NCI-H146 treated with DMSO at 0.1 percent for 48 hours (cell line): ENCODE measurements around the gene TRIM26.
"Not testable (repeated sequence)": the region's sequence is repeated elsewhere in the genome, so short reads cannot be mapped to it uniquely, and the experiment has no call there.

Experiments used
- DNase-seq: peaks from one replicate; lab custom pipeline; 2025; ENCODE audit not compliant: unreplicated experiment; lab: John Stamatoyannopoulos, UW

The TRIM26 gene

GRCh38 chr6:30171677-30172471 is 41.3 kb downstream of the TRIM26 start:
- no peak for DNase-seq

DNA sequence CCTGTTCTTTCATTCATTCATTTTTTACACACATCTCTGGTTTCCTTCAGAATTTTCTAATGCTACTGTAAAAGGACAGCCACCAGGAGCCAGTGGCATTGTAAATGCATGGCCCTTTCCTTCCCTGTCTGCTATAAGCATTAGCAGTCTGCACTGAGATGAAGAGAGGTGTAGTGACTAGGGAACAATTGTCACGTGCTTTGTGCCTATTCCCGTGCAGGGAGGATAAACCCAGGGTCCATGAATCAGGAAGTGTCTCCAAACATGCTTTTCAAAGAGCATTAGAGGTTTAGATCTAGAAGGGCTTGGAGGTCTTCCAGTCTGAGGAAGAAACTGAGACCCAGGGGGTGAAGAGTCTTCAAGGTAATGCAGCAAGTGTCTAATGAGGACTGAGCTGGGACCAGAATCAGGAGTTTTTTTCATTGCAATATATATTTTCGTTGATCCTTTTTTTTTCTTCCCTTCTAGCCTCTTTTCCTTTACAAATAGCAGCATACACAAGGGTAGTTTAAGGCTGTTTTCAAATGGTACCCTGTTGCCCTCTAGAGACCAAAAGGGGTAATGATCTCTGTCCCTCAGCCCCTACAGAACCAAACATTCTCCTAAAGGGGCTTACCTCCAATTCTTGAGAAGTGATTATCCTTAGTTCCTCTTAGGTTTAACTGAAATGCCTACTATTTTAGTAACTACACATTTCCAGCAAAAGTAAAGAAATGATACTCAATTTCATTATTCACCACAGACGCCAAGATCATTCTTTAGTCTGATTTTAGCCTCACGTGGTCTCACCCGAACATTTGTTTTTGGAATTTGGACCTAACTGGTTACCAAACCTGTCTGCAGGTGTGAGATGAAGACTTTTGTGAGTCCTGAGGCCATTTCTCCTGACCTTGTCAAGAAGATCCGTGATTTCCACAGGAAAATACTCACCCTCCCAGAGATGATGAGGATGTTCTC is 43.3 kb downstream of the TRIM26 start:
- no peak for DNase-seq

GRCh38 chr6:30168741-30169140 is 44.5 kb downstream of the TRIM26 start:
- no peak for DNase-seq

DNA sequence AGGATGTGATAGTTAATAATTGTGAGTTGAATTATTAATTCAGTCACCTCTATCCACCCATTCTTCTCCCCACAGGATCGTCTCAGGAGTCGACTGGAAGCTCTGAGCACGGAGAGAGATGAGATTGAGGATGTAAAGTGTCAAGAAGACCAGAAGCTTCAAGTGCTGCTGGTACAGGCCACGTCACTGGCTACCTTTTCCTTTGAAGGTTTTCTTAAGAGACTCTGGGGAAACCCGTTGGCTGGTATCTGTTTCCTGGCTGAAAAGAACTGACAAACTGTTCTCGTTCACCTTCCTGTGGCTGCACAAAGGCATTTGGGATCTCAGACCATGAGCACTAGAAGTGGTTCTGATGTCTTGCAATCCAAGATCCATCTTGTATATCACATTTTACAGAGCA is 46.1 kb downstream of the TRIM26 start:
- no peak for DNase-seq

GRCh38 chr6:30165238-30165637 is 48.0 kb downstream of the TRIM26 start:
- not testable (repeated sequence) for DNase-seq

DNA sequence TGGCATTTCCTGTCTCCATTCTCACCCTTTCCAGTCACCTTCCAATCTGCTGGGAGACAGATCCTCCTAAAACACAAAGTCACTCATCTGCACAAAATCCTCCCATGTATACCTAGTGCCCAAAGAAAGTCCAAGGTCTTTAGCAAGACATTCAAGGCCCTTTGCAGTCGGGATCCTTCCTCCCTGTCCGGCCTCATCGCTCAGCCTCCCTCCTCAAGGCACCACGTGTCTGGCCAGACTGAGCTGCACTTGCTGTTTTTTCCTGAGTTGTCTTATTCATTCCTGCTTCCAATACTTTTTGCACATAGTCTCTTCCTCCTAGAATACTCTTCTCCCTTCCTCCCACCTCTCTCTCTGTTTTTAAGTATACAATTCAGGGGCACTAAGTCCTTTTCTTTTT is 48.5 kb downstream of the TRIM26 start:
- no peak for DNase-seq

GRCh38 chr6:30163918-30164654 is 49.1 kb downstream of the TRIM26 start:
- no peak for DNase-seq

DNA sequence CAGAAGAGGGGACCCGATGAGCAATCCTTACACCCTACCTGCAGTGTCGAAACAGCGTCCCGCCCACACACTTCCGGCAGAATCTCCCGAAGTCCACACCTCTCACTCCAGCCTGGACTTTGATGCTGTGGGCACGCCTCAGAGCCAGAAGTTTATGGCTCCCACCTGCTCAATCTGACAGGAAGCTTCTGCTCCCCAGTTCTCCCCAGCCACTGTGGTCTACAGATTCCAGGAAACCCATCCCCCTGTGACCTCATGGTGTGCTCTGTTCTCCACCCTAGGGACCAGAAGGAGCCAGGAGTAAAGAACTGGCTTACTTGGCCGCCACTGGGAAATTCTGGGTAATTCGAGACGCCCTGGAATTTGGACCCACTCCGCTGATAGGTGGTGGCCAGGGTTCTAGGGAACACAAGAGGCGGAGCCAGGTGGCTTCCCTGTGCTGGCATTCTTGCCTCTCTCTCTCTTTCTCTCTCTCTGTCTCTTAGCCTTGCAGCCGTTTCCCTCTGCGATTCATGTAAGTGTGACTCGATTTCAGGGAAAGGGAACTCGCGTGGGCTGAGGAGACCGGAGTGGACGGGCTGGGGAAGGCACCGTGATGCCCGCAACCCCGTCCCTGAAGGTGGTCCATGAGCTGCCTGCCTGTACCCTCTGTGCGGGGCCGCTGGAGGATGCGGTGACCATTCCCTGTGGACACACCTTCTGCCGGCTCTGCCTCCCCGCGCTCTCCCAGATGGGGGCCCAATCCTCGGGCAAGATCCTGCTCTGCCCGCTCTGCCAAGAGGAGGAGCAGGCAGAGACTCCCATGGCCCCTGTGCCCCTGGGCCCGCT is 49.9 kb downstream of the TRIM26 start, which contains the start of gene TRIM15:
Gene TRIM15 (plus strand): TSS at position 457 of the 828 bp plus-strand sequence. CDS start 139 bp downstream, at position 596.
- no peak for DNase-seq

DNA sequence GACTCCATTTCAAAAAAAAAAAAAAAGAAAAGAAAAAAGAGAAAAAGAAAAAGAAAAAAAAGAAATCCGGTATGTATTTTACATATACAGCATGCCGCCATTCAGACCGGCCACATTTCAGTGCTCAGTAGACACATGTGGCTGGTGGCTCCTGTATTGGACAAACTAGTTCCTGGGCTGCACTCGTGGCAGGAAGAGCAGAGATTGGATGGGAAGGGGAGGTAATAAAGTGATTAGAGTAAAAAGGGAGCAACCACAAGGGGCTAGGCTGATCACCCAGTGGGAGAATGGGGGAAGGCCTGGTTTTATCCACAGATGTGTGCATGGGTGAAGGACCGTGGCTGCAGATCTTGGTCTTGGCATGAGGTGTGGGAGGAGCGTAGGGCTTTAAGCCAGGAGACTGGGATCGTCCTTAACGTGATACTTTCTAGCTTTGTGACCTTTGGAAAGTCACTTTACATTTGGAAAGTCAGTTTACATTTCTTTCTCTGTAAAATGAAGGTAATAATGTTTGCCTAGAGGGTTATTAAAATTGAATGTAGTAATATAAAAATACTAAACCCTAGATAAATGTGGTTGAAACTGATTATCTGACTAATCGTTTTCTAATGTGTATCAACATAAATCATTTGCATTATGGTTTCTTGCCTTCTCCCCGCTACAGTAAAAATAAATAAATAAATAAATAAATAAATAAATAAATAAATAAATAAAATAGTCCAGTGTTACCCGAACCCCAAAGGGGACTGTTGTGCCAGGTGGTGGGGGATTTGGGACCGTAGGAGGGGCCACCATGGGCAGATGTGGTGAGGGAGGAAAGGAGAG is 50.7 kb downstream of the TRIM26 start:
- DNase-seq: no peak

DNA sequence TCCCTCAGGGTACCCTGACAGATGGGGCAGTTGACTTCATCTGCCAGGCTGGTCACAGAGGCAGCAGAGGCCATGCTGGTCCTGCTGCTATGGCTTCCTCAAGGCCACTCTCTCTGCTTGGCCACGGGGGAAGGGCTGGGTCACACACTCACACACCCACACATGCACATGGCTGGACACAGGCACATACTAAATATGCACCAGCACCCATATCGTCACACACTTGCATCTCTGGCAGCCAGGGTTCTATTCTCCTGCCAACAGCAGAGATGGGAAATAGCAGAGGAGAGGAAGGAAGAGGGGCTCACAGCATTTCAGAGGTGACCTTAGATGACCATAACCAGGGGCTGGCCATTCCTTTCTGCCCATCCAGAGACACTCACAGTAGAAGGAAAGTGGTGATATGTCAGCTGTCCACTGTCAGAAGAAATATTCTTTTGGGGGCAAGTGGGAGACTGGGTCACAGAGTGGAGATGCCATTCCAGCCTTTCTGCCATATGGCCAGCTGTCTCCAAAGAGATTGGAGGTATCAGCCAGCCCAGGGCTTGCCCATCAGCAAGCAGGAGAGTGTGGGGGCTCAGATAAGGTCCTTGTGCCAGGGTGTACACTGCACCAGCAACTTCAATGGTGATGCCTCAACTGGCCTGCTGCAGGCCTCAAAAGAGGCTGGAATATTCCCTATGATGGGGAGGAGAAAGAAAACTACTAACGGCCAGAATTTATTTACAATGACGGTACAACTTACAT is 52.2 kb downstream of the TRIM26 start, which contains the start of gene TRIM10:
Gene TRIM10 (minus strand): TSS at position 427 of the 747 bp plus-strand sequence. CDS start 353 bp downstream, at position 74.
- no peak for DNase-seq

DNA sequence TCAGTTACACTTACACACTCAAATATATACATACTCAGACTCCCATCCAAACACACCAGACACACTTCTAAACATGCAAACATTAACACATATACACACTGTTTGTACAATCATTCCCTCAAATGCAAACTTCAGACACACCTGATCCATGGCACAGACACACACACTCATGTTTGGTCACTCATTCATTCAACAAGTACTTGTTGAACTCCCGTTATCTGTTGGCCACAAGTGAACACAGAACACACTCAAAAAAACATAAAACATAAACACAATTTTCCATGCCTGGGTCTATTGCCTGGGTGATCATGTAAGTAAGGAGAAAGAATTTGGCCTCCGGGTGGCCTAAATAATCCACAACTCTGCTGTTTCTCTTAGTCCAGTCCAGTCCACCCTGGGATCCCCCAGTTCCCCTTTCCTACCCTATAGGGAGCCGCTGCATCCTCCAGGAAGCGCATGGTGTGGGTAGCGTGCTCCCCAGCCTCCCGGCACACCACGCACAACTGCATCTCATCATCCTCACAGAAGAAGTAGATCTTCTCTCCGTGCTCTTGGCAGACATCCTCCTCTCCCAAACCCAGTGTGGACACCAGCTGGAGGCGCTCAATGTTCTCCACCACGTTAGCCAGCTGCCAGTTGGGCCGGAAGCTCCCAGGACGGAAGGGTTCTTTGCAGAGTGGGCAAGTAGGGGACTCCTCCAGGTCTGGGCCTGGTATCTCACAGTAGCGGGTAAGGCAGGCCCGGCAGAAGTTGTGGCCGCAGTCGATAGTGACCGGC is 53.0 kb downstream of the TRIM26 start:
- DNase-seq: no peak

GRCh38 chr6:30158475-30159040 is 54.6 kb downstream of the TRIM26 start:
- no peak for DNase-seq

GRCh38 chr6:30157999-30158398 is 55.2 kb downstream of the TRIM26 start:
- DNase-seq: no peak

DNA sequence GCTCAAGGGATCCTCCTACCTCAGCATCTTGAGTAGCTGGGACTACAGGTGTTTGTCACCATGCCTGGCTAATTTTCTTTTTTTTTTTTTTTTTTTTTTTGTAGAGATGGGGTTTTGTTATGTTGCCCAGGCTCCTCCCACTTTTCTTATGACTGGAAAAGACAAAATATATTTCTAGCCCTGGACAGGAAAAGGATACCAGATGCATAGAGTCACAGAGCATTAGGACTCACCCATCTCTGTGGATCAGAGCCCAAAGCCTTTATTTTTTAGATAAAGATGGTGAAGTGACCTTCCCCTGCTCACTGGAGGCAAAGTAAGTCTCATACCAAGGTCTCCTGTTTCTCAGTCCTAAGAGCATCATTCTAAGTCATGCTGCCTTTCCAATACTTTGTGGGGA is 55.6 kb downstream of the TRIM26 start:
- DNase-seq: no peak

DNA sequence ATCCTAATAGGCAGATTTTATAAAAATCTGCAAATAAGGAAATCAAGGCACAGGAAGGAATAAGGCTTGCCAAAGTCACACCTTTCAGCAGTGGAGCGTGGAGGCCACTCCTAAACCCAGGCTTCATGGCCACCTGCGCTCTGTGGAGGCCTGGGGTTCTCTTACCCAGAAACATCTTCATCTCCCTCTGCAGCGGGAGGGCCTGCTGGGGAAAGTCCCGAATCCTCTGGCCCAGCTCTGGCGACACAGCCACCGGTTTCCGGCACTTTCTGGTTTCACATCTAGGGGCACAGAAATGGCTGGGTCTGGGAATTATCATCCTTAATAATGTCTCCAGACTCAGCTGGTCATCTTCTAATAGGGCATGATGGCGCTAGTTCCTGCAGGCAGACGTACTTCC is 56.4 kb downstream of the TRIM26 start:
- no peak for DNase-seq

GRCh38 chr6:30156262-30156599 is 57.0 kb downstream of the TRIM26 start:
- DNase-seq: no peak

DNA sequence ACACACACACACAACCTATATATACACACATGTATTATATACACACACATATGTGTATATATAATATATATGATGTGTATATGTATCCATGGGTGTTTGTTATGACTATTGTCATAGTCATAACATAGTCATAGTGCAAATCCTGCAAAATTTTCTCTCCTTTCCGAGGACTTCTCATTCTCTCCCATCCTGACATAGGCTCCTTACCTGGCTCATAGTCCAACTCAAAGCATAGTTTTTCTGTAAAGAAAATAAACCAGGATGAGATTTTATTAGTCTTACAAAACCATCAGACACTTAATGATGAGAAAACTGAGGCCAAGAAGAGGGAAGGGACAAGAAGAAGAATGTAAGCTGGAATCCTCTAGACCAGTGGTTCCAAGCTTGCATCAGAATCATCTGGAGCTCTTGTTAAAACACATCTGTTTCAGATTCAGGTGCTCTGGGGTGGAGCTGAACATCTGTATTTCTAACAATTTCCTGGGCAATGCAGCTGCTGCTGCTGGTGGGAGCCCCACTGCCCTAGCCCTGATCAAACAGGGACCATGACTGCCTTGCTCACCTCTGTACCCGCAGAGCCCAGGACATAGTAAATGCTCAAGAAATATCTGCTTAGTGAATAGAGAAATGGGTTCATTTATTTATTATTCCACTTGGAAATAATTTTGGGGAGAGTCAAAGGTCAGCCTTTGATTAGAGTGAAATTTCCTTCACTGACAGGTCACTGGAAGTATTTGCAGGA is 57.5 kb downstream of the TRIM26 start:
- no peak for DNase-seq
